Memory B cell (primary cell): ENCODE data around the gene PLA2G2F.
A peak's percentile ranks its signal among the peaks of the same experiment; 100 is the strongest.

ENCODE experiments used
- ATAC-seq: fragments of 150-1000 bp; cut with Tn5 transposase; 2 replicates; pipeline ENCODE4 v1.10.0; 2021; ENCODE audit warnings: low read depth, mild to moderate bottlenecking, moderate library complexity
- DNase-seq, 2 donors: peaks; one replicate each; pipeline ENCODE4 v3.0.0; 2022; ENCODE audit warnings: low spot score in 2 of 2
- H3K27ac Mint-ChIP-seq: one replicate; pipeline ENCODE4 v1.8.0; 2022; ENCODE audit warnings: mild to moderate bottlenecking, moderate library complexity, mixed read lengths
- H3K27me3 Mint-ChIP-seq: one replicate; pipeline ENCODE4 v1.8.0; 2022; ENCODE audit warnings: mixed read lengths
- H3K36me3 Mint-ChIP-seq: one replicate; pipeline ENCODE4 v1.8.0; 2022; ENCODE audit warnings: mild to moderate bottlenecking, mixed read lengths
- H3K4me1 Mint-ChIP-seq: one replicate; pipeline ENCODE4 v1.8.0; 2022; ENCODE audit warnings: mixed read lengths
- H3K4me3 Mint-ChIP-seq: one replicate; pipeline ENCODE4 v1.8.0; 2022; ENCODE audit warnings: mild to moderate bottlenecking, moderate library complexity, mixed read lengths
- H3K9me3 Mint-ChIP-seq: one replicate; pipeline ENCODE4 v1.8.0; 2022; ENCODE audit warnings: mixed read lengths

The PLA2G2F gene

GRCh38 chr1:20158358-20159070 lies 19.4 kb downstream of the PLA2G2F start:
- no peak for DNase-seq

GRCh38 chr1:20160034-20160433 lies 20.9 kb downstream of the PLA2G2F start:
- peaks cover 24% of the 10 kb centered on the region for H3K9me3 Mint-ChIP-seq
- peaks cover 6% of the 10 kb centered on the region for H3K36me3 Mint-ChIP-seq
- no peak for ATAC-seq
- DNase-seq, result no peak
- H3K4me3 Mint-ChIP-seq, result no peak overlapping the region
- H3K27ac Mint-ChIP-seq, result no peak overlapping the region
- no peaks in the 10 kb centered on the region for H3K4me1 Mint-ChIP-seq
- peaks cover under 1% of the 10 kb centered on the region for H3K27me3 Mint-ChIP-seq

More at GRCh38 chr1:20158358-20159070, 19.4 kb downstream of the PLA2G2F start:
- Mint-ChIP-seq H3K4me3 (no peak overlapping the region), H3K36me3 (peaks cover 4% of the 10 kb centered on the region), H3K9me3 (peaks cover 20% of the 10 kb centered on the region), H3K27me3 (no peaks in the 10 kb centered on the region), H3K4me1 (peaks cover 7% of the 10 kb centered on the region), H3K27ac (no peak overlapping the region)
- no peak for ATAC-seq

- H3K4me3 Mint-ChIP-seq, result no peak overlapping the region
- peaks cover 6% of the 10 kb centered on the region for H3K36me3 Mint-ChIP-seq
- DNase-seq, result no peak
- no peak overlapping the region for H3K27ac Mint-ChIP-seq
- peaks cover 23% of the 10 kb centered on the region for H3K9me3 Mint-ChIP-seq
- ATAC-seq, result no peak
- peaks cover 14% of the 10 kb centered on the region for H3K27me3 Mint-ChIP-seq
- peaks cover 3% of the 10 kb centered on the region for H3K4me1 Mint-ChIP-seq
Observed at GRCh38 chr1:20164694-20165202, 25.6 kb downstream of the PLA2G2F start.

- peaks cover 6% of the 10 kb centered on the region for H3K36me3 Mint-ChIP-seq
- peaks cover 5% of the 10 kb centered on the region for H3K4me1 Mint-ChIP-seq
- DNase-seq (no peak), ATAC-seq (peak; percentile 32)
- no peak overlapping the region for H3K27ac Mint-ChIP-seq
- H3K4me3 Mint-ChIP-seq, result no peak overlapping the region
- peaks cover 14% of the 10 kb centered on the region for H3K27me3 Mint-ChIP-seq
- peaks cover 22% of the 10 kb centered on the region for H3K9me3 Mint-ChIP-seq
Observed at GRCh38 chr1:20165522-20165951, 26.4 kb downstream of the PLA2G2F start.

GRCh38 chr1:20166051-20166450 lies 26.9 kb downstream of the PLA2G2F start:
- H3K4me3 Mint-ChIP-seq, result no peak overlapping the region

GRCh38 chr1:20167126-20167525 lies 28.0 kb downstream of the PLA2G2F start:
- H3K9me3 Mint-ChIP-seq, result peaks cover 13% of the 10 kb centered on the region
- no peak overlapping the region for H3K27ac Mint-ChIP-seq
- DNase-seq (no peak), ATAC-seq (no peak)
- peaks cover 6% of the 10 kb centered on the region for H3K36me3 Mint-ChIP-seq
- peaks cover 9% of the 10 kb centered on the region for H3K4me1 Mint-ChIP-seq
- peaks cover 14% of the 10 kb centered on the region for H3K27me3 Mint-ChIP-seq
- no peak overlapping the region for H3K4me3 Mint-ChIP-seq

More at GRCh38 chr1:20166051-20166450, 26.9 kb downstream of the PLA2G2F start:
- H3K27ac Mint-ChIP-seq, result no peak overlapping the region
- H3K27me3 Mint-ChIP-seq, result peaks cover 14% of the 10 kb centered on the region
- peaks cover 5% of the 10 kb centered on the region for H3K4me1 Mint-ChIP-seq
- DNase-seq, result no peak
- ATAC-seq, result no peak
- H3K36me3 Mint-ChIP-seq, result peaks cover 6% of the 10 kb centered on the region
- H3K9me3 Mint-ChIP-seq, result peaks cover 18% of the 10 kb centered on the region

- Mint-ChIP-seq H3K36me3 (peaks cover 5% of the 10 kb centered on the region), H3K9me3 (peaks cover 9% of the 10 kb centered on the region), H3K27ac (no peak overlapping the region), H3K27me3 (peaks cover 14% of the 10 kb centered on the region), H3K4me1 (peaks cover 9% of the 10 kb centered on the region), H3K4me3 (no peak overlapping the region)
- DNase-seq, result no peak
- ATAC-seq, result no peak
Observed at GRCh38 chr1:20168564-20169491, 29.7 kb downstream of the PLA2G2F start.

- peaks cover 12% of the 10 kb centered on the region for H3K4me1 Mint-ChIP-seq
- DNase-seq, result no peak
- H3K9me3 Mint-ChIP-seq, result peaks cover 7% of the 10 kb centered on the region
- ATAC-seq, result no peak
- peaks cover 4% of the 10 kb centered on the region for H3K36me3 Mint-ChIP-seq
- H3K4me3 Mint-ChIP-seq, result no peak overlapping the region
- H3K27me3 Mint-ChIP-seq, result peaks cover 14% of the 10 kb centered on the region
- no peak overlapping the region for H3K27ac Mint-ChIP-seq
Observed at GRCh38 chr1:20169932-20170331, 30.8 kb downstream of the PLA2G2F start.

GRCh38 chr1:20172033-20172590 lies 33.0 kb downstream of the PLA2G2F start:
- Mint-ChIP-seq H3K4me1 (peaks cover 15% of the 10 kb centered on the region), H3K36me3 (no peaks in the 10 kb centered on the region), H3K9me3 (no peaks in the 10 kb centered on the region), H3K27ac (no peak overlapping the region), H3K27me3 (peaks cover 7% of the 10 kb centered on the region), H3K4me3 (no peak overlapping the region)
- ATAC-seq (no peak), DNase-seq (no peak)

GRCh38 chr1:20174937-20175666 lies 36.0 kb downstream of the PLA2G2F start:
- peaks cover 10% of the 10 kb centered on the region for H3K9me3 Mint-ChIP-seq
- no peak overlapping the region for H3K4me3 Mint-ChIP-seq
- peaks cover 19% of the 10 kb centered on the region for H3K4me1 Mint-ChIP-seq
- H3K27me3 Mint-ChIP-seq, result peaks cover 2% of the 10 kb centered on the region
- ATAC-seq (no peak), DNase-seq (no peak)
- peaks cover 4% of the 10 kb centered on the region for H3K36me3 Mint-ChIP-seq
- H3K27ac Mint-ChIP-seq, result no peak overlapping the region

- ATAC-seq, result no peak
Observed at GRCh38 chr1:20178634-20179370, 39.7 kb downstream of the PLA2G2F start.

GRCh38 chr1:20179371-20180128 lies 40.4 kb downstream of the PLA2G2F start:
- H3K9me3 Mint-ChIP-seq, result peaks cover 10% of the 10 kb centered on the region
- H3K36me3 Mint-ChIP-seq, result peaks cover 4% of the 10 kb centered on the region
- H3K4me1 Mint-ChIP-seq, result peaks cover 18% of the 10 kb centered on the region
- H3K27ac Mint-ChIP-seq, result no peak overlapping the region
- ATAC-seq, result no peak
- H3K4me3 Mint-ChIP-seq, result no peak overlapping the region
- peaks cover 8% of the 10 kb centered on the region for H3K27me3 Mint-ChIP-seq
- DNase-seq, result no peak

More at GRCh38 chr1:20178634-20179370, 39.7 kb downstream of the PLA2G2F start:
- Mint-ChIP-seq H3K9me3 (peaks cover 10% of the 10 kb centered on the region), H3K4me3 (no peak overlapping the region), H3K4me1 (peaks cover 15% of the 10 kb centered on the region), H3K27me3 (peaks cover 6% of the 10 kb centered on the region), H3K36me3 (peaks cover 4% of the 10 kb centered on the region), H3K27ac (no peak overlapping the region)
- no peak for DNase-seq
